ENCODE measurements around the gene EPB41L1.

EPB41L1 gene

GRCh38 chr20:36281785-36282380, 127.3 kb downstream of the EPB41L1 start:
- DNase-seq (ENCODE audit: low spot score) = no peak

Data from GM03348 (cell line).